ENCODE results near the gene ATXN1. TPM values are rescaled to one million over a fixed set of nuclear protein-coding genes. Genes with fewer than 3 reads are reported as not detected.

ATXN1 gene
- total RNA-seq, 1 donor from 2014 or later, result 27.2 TPM

GRCh38 chr6:16361121-16361520, 400.1 kb downstream of the ATXN1 start:
- no peak for DNase-seq (ENCODE audit: low read depth)

- DNase-seq (ENCODE audit: low read depth), result no peak
Observed at GRCh38 chr6:16360365-16360764, 400.9 kb downstream of the ATXN1 start.

- no peak for DNase-seq (ENCODE audit: low read depth)
Observed at GRCh38 chr6:16359563-16359962, 401.7 kb downstream of the ATXN1 start.

GRCh38 chr6:16358531-16359138, 402.6 kb downstream of the ATXN1 start:
- no peak for DNase-seq (ENCODE audit: low read depth)

GRCh38 chr6:16355699-16356446, 405.4 kb downstream of the ATXN1 start:
- peak; percentile 72 for DNase-seq (ENCODE audit: low read depth)

GRCh38 chr6:16355238-16355637, 406.0 kb downstream of the ATXN1 start:
- no peak for DNase-seq (ENCODE audit: low read depth)

- DNase-seq (ENCODE audit: low read depth), result no peak
Observed at GRCh38 chr6:16354692-16355091, 406.6 kb downstream of the ATXN1 start.

GRCh38 chr6:16352821-16353438, 408.3 kb downstream of the ATXN1 start:
- DNase-seq (ENCODE audit: low read depth), result no peak

GRCh38 chr6:16352258-16352635, 409.0 kb downstream of the ATXN1 start:
- DNase-seq (ENCODE audit: low read depth), result no peak

GRCh38 chr6:16349544-16349943, 411.7 kb downstream of the ATXN1 start:
- DNase-seq (ENCODE audit: low read depth), result no peak

GRCh38 chr6:16346831-16347230, 414.4 kb downstream of the ATXN1 start:
- no peak for DNase-seq (ENCODE audit: low read depth)

GRCh38 chr6:16345449-16346330, 415.6 kb downstream of the ATXN1 start:
- DNase-seq (ENCODE audit: low read depth), result peak; percentile 74

GRCh38 chr6:16344756-16345155, 416.5 kb downstream of the ATXN1 start:
- no peak for DNase-seq (ENCODE audit: low read depth)

GRCh38 chr6:16343593-16343992, 417.7 kb downstream of the ATXN1 start:
- DNase-seq (ENCODE audit: low read depth), result no peak

GRCh38 chr6:16339265-16339587, 422.0 kb downstream of the ATXN1 start:
- DNase-seq (ENCODE audit: low read depth), result no peak

GRCh38 chr6:16338577-16339264, 422.5 kb downstream of the ATXN1 start:
- peak; percentile 95 for DNase-seq (ENCODE audit: low read depth)

GRCh38 chr6:16337295-16337975, 423.8 kb downstream of the ATXN1 start:
- DNase-seq (ENCODE audit: low read depth), result no peak

- no peak for DNase-seq (ENCODE audit: low read depth)
Observed at GRCh38 chr6:16336911-16337294, 424.4 kb downstream of the ATXN1 start.

- DNase-seq (ENCODE audit: low read depth), result no peak
Observed at GRCh38 chr6:16336056-16336818, 425.0 kb downstream of the ATXN1 start.

- DNase-seq (ENCODE audit: low read depth), result no peak
Observed at GRCh38 chr6:16335176-16335575, 426.1 kb downstream of the ATXN1 start.
